HFF-Myc (cell line): ENCODE data around the gene OPA1.

Experiments
- DNase-seq: peaks from one replicate; pipeline ENCODE4 v3.0.0-alpha.2; 2011; ENCODE audit warnings: low read depth; ENCODE audit errors: extremely low read depth
- H3K4me3 ChIP-seq: replicated peaks from 2 replicates; pipeline ENCODE4 v1.5.1; 2011; ENCODE audit warnings: low read depth, mild to moderate bottlenecking, control low read depth, low read length
- CTCF ChIP-seq: IDR thresholded peaks from 2 replicates; pipeline ENCODE4 v1.5.1; 2012; ENCODE audit warnings: mild to moderate bottlenecking, low read depth, low read length, control low read depth; ENCODE audit errors: missing control alignments

OPA1 gene

GRCh38 chr3:193553586-193553985 is 39.4 kb upstream of the OPA1 start:
- TF ChIP-seq CTCF, result no peak
- no peak for DNase-seq
- no peak overlapping the region for H3K4me3 ChIP-seq

GRCh38 chr3:193554811-193555210 is 38.2 kb upstream of the OPA1 start, which contains the start of gene ATP13A4:
TSS of gene ATP13A4 (minus strand) at chr3:193554895. CDS start at chr3:193554799, 96 bp downstream.
- no peak for DNase-seq
- no peak for TF ChIP-seq CTCF
- no peak within 1 kb of the TSS for H3K4me3 ChIP-seq

GRCh38 chr3:193556841-193557240 is 36.2 kb upstream of the OPA1 start:
- TF ChIP-seq CTCF, result no peak
- DNase-seq, result no peak
- no peak overlapping the region for H3K4me3 ChIP-seq

- TF ChIP-seq CTCF, result no peak
- no peak for DNase-seq
- H3K4me3 ChIP-seq, result no peak overlapping the region
These were observed 33.9 kb upstream of the OPA1 start for GRCh38 chr3:193559100-193559499.

GRCh38 chr3:193560091-193560490 is 32.9 kb upstream of the OPA1 start:
- no peak for TF ChIP-seq CTCF
- DNase-seq, result no peak

GRCh38 chr3:193560870-193561269 is 32.1 kb upstream of the OPA1 start:
- no peak for TF ChIP-seq CTCF

More at GRCh38 chr3:193560091-193560490, 32.9 kb upstream of the OPA1 start:
- no peak overlapping the region for H3K4me3 ChIP-seq

GRCh38 chr3:193563426-193563825 is 29.6 kb upstream of the OPA1 start:
- no peak overlapping the region for H3K4me3 ChIP-seq
- DNase-seq, result no peak
- TF ChIP-seq CTCF, result no peak

More at GRCh38 chr3:193560870-193561269, 32.1 kb upstream of the OPA1 start:
- no peak overlapping the region for H3K4me3 ChIP-seq
- DNase-seq, result no peak
